Keratinocyte (primary cell): Measurements from ENCODE around the gene HOXD8.

Source experiments
- EZH2 ChIP-seq: IDR thresholded peaks from one replicate; pipeline ENCODE4 v1.6.1; 2012; ENCODE audit warnings: inconsistent platforms, mild to moderate bottlenecking, low read length, moderate library complexity
- TF ChIP-seq, protein P1 (sequence below), 3 experiments: IDR thresholded peaks in 1 of 3; conservative IDR thresholded peaks in 1 of 3; optimal IDR thresholded peaks in 1 of 3; 2 replicates in 2 of 3; 3 replicates in 1 of 3; pipeline versions ENCODE3 to v1.5.1; 2011; ENCODE audit warnings: low read length in 3 of 3, mild to moderate bottlenecking in 3 of 3, moderate library complexity in 2 of 3, control low read depth in 1 of 3, inconsistent platforms in 1 of 3; ENCODE audit not compliant: insufficient read depth in 2 of 3; ENCODE audit errors: extremely low read depth in 1 of 3

DNA sequence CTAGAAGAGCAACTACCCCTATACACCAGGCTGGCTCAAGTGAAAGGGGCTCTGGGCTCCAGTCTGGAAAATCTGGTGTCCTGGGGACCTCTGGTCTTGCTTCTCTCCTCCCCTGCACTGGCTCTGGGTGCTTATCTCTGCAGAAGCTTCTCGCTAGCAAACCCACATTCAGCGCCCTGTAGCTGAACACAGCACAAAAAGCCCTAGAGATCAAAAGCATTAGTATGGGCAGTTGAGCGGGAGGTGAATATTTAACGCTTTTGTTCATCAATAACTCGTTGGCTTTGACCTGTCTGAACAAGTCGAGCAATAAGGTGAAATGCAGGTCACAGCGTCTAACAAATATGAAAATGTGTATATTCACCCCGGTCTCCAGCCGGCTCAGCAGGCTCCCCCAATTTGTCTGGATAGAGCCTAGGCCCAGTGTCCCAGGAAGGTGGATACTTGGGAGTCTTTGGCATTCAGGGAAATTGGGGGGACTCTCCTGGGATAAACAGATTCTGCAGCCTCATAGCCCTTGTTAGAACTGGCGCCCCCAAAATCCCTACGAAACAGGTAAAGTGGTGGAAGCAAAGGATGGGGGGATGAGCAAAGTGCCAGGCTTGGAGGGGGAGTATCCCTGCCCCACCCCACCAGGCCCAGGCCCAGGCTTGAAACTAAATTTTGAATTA lies 19.4 kb downstream of the HOXD8 start:
- TF ChIP-seq, protein P1, sequence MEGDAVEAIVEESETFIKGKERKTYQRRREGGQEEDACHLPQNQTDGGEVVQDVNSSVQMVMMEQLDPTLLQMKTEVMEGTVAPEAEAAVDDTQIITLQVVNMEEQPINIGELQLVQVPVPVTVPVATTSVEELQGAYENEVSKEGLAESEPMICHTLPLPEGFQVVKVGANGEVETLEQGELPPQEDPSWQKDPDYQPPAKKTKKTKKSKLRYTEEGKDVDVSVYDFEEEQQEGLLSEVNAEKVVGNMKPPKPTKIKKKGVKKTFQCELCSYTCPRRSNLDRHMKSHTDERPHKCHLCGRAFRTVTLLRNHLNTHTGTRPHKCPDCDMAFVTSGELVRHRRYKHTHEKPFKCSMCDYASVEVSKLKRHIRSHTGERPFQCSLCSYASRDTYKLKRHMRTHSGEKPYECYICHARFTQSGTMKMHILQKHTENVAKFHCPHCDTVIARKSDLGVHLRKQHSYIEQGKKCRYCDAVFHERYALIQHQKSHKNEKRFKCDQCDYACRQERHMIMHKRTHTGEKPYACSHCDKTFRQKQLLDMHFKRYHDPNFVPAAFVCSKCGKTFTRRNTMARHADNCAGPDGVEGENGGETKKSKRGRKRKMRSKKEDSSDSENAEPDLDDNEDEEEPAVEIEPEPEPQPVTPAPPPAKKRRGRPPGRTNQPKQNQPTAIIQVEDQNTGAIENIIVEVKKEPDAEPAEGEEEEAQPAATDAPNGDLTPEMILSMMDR (optimal IDR thresholded peaks at IDR 0.05 in 1 of 3, IDR thresholded peaks at IDR 0.05 in 1 of 3, conservative IDR thresholded peaks at IDR 0.05 in 1 of 3; ENCODE audit: extremely low read depth in 1 of 3, insufficient read depth in 2 of 3, low read length in 3 of 3) = no peak
- TF ChIP-seq EZH2 = no peak
